SKM-1 treated with dmso at 0.1 percent for 144 hours (cell line): ENCODE results near the gene NUFIP1.
"Not testable (repeated sequence)": the region's sequence is repeated elsewhere in the genome, so short reads cannot be mapped to it uniquely, and the experiment has no call there.

ENCODE experiments used
- DNase-seq: peaks from one replicate; lab custom pipeline; 2025; ENCODE audit not compliant: unreplicated experiment; lab: John Stamatoyannopoulos, UW

The NUFIP1 gene

DNA sequence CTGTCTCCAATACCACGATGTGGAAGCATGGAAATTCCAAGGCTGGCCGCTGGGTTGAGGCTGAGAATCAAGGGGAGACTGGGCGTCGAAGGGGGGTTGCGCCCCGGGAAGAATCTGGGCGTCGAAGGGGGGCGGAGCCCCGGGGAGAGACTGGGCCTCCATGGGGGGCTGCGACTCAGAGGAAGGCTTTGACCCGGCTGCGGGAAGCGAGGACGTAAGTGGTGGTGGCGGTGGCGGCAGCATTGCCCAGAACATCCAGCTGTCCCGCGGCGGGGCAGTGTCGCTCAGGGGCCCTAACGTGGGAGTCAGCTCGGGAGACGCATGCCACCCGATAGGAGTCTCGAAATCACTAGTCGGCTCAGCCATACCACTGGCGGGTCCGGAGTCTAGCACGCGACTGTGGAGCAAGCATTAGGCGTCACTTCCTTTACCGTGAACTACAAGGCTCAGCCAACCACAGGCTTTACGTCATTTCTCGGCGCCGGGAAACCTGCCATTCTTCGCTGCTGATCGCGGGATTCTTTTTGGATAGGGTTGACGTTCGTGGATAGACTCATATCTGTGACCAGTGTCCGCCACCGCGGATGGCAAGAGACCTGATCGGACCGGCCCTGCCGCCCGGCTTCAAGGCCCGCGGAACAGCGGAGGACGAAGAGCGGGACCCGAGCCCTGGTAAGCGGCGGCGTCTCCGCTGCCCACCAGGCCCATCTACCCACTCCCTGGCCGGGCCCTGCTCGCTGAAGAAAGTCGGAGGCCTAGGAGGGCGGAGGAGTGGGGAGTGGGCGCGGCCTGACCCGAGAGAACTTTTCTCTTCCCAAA, at the start of gene NUFIP1, which contains the start of gene GPALPP1:
TSS of gene NUFIP1 (minus strand) at position 401 of the 819 bp plus-strand sequence. CDS start at position 366, 35 bp downstream.
TSS of gene GPALPP1 (plus strand) at position 468 of the 819 bp plus-strand sequence. CDS start at position 585, 117 bp downstream.
- DNase-seq, result peak; percentile 94

DNA sequence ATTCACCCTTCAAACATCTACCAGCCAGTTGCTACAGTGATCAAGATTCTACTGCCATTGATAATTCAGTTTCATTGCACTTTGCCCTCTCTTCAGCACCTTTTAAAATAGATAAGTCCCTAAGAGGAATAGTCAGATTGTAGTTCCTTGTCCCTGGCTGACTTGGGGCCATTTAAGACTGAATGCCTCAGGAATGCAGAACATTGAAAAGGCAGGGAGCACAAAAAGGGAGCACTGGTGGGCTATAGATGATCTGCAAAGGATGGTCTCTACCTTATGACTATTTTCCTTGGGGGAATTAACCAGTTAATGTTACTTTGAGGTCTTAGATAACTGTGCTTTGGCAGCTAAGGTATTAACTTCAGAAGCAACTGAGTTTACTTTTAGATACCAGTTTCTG, 46.9 kb upstream of the NUFIP1 start:
- no peak for DNase-seq

DNA sequence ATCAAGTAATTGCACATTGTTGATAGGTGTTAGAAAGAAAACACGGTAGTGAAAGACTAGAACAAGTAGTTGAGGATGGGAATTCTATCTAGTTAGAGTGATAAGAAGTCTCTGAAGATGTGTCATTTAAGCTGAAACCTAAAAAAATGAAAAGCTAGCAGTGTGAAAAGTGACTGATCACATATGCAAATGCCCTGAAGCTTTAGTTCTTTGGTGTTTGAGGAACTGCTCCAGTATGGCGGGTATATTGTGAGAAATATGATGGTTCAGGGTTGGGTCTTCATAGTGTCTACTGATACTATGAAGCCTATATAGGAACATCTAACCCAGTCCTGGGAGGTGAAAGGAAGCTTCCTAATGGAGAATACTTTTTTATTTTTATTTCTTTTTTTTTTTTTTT, 45.1 kb upstream of the NUFIP1 start:
- no peak for DNase-seq

DNA sequence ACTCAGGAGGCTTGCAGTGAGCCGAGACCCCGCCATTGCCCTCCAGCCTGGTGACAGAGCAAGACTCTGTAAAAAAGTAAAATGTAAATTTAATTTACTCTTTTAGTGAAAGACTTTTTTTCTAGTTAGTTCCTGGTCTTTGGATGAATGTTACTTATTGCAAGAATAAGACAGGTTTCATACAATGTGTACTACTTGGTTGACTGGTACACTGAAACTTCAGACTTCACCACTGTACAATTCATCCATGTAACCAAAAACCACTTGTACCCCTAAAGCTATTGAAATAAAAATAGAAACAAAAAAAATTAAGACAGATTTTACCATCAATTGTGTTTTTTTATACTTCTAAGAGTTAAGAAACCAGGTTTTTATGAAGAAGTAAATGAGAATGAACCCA, 35.6 kb upstream of the NUFIP1 start:
- DNase-seq, result no peak

GRCh38 chr13:45021250-45021649, 32.0 kb upstream of the NUFIP1 start:
- DNase-seq, result no peak

- DNase-seq, result not testable (repeated sequence)
These were observed 30.7 kb upstream of the NUFIP1 start for GRCh38 chr13:45019981-45020380.

DNA sequence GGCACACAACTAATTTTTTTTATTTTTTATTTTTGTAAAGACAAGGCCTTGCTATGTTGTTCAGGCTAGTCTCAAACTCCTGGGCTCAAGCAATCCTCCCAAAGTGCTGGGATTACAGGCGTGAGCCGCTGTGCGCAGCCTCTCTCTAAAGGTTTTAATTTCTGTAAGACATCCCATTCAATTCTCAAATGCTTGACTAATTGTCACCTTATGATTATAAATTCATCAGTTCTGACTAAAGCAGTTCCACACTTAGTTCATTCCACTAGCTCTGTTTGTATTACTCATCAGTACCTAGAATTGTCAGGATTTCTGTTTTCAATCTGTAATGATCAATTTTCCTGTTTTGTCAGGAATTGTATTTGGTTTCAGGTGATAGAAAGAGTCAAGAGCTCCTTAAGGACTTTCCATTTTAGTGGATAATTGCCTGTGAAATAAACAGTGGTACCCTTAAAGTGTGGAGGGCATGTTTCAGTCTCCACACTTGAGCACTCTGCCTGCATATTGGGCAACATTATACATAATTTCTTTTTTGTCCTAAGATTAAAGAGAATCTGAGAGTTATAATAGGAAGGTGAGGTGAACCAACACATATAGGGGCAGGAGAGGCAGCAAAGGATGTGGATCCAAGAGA, 27.6 kb upstream of the NUFIP1 start:
- no peak for DNase-seq

DNA sequence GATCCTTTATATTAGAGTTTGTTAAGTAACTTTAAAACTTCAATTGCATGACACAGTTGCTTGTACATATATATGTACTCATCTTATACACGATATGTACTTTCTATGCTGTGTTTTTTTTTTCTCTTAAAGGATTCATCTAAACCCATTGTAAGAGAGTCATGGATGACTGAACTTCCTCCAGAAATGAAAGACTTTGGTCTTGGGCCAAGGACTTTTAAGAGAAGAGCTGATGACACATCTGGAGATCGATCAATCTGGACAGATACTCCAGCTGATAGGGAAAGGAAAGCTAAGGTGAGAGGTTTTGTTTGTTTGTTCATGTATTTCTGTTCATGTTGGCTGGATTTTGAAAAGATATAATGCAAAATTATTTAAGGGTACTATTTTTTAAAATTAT, 26.0 kb upstream of the NUFIP1 start:
- DNase-seq, result no peak

GRCh38 chr13:45011198-45011597, 21.9 kb upstream of the NUFIP1 start:
- no peak for DNase-seq

GRCh38 chr13:45007823-45008222, 18.6 kb upstream of the NUFIP1 start:
- no peak for DNase-seq

- no peak for DNase-seq
These were observed 18.0 kb upstream of the NUFIP1 start for GRCh38 chr13:45007225-45007624.

GRCh38 chr13:45004096-45004495, 14.8 kb upstream of the NUFIP1 start:
- DNase-seq, result no peak

DNA sequence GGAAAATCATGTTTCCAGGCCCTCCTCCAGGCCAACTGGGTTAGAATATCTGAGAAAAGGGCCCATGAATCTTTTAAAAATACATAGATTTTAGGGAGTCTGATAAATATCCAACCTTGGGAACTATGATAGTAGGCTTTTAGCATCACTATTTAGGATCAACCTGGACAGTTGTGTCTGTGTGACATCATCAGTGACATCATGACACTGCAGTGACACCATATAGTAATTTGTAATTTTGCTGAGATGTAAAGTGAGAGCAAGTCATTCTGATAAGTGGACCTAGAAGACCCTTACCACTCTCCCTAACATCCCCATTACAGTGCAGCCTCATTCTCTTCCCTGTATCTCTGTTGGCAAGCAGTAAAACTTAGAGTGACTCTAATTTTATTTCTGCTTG, 14.1 kb upstream of the NUFIP1 start:
- no peak for DNase-seq

DNA sequence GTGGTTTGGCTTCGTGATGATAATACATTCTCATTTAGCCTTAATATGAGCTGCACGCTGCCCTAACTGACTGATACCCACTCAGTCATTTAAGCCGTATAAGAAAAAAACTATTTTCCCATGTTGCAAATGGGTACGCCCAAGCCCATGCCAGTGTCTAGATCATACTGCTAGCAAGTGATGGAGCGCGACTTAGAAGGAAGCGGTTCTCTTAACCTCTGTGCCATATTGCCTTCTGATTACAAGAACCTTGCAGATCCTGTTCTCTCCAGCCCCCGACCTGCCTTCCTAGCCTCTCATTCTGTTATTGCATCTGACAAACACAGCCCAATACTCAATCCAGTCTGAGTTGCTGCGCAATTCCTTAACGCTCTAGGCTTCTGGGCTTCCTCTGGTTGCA, 670 bp upstream of the NUFIP1 start:
- DNase-seq, result no peak

- DNase-seq, result no peak
These were observed 10.9 kb downstream of the NUFIP1 start for GRCh38 chr13:44978328-44978727.

GRCh38 chr13:44976949-44977583, 12.2 kb downstream of the NUFIP1 start:
- DNase-seq, result no peak

- no peak for DNase-seq
These were observed 13.1 kb downstream of the NUFIP1 start for GRCh38 chr13:44976196-44976595.

DNA sequence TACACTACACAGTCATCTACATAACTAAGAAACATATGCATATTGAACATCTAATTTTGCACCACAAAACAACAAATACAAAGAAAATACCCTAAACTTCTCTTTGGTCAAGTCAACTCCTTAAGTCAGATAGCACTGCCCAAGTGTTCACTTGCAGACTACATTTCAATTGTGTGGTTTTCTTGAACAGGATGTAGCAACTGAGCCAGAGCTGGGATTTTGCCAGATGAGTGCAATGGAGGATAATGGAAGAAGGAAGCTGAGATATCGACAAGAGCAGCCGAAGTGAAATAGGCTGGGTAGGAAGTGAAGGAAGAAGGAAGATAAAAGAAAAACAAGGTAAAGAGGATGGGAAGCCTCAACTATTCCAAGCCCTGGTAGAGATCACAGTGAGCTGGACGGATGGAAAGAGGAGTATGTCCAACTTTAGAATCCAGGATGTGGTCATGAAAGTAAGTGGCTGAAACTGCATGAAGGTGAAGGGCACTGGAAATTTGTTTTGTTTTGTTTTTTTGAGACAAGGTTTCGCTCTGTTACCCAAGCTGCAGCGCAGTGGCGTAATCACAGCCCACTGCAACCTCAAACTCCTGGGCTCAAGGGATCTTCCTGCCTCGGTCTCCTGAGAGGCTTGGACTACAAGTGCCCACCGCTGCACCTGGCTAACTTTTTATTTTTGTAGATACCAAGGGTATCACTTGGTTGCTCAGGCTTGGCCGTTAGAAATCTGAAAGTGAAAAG, 15.0 kb downstream of the NUFIP1 start:
- peak; percentile 72 for DNase-seq

DNA sequence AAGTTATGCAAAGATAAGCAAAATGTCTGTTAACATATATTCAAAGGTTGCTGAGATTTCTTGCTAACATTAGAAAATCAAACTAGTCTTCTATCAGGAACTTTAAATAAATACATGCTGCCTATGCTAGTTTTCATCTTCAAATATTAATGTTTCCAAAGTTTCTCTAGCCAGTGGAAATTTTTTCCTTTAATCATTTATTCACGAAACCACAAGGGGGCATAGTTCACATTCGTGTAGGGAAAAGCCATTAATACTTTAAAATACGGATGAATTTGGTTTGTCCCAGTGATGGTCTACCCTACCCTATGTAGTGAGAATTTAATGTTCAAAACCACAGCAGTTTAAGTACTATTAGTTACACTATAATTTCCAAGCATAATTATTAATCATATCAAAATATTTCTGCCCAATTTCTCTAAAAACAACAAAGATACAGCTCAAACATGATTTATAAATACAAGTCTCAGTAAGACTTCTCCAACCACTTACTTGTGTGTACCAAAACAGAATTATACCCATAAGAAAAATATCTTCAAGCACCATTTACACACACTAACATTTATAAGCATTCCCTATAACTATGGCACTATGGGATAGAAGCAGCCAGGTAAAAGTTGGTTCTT, 16.2 kb downstream of the NUFIP1 start:
- no peak for DNase-seq

- DNase-seq, result no peak
These were observed 17.3 kb downstream of the NUFIP1 start for GRCh38 chr13:44971656-44972595.
